GM21576 (cell line): ENCODE results near the gene AMIGO1.

Experiments
- ATAC-seq: cut with Tn5 transposase; IDR thresholded peaks from one replicate; pipeline ENCODE4 v1.9.1; 2021; ENCODE audit warnings: mild to moderate bottlenecking, moderate library complexity; ENCODE audit not compliant: unreplicated experiment

The AMIGO1 gene

DNA sequence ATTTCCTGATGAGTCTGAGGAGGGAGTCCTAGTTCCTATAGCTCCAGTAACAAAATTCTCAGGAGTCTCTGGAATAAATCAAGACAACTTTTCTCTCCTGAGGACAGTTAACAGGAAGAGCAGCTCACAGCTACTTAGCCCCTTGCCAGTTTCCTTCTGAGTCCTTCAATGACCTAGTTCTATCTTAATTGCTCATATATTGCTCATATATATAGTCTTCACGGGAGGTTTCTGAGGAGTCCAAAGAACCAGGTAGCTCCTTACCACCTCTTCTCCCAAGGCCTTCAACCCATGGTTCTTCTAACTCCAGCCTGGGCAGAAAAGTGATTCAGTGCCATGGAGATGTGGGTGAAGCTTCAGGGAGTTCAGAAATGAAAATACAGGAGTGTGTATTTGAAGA, 4.6 kb downstream of the AMIGO1 start:
- ATAC-seq = no peak

DNA sequence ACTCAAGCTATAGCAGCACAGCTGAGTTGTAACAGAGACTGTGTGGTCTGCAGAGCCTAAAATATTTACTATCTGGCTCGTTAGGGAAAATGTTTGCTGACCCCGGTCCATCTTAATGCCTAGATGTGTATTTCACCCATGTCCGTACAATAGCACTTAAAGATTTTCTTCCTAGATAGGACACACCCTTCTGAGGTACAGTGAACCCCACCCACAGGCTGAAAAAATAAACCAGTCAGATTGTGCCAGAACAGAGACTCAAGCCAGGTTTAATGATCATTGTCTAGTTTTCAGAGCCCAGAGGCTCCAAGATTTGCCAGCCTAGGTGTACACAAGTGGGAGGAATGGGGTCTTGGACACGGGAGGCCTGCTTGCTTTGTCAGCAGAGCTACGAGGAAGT, 5.6 kb downstream of the AMIGO1 start:
- no peak for ATAC-seq

DNA sequence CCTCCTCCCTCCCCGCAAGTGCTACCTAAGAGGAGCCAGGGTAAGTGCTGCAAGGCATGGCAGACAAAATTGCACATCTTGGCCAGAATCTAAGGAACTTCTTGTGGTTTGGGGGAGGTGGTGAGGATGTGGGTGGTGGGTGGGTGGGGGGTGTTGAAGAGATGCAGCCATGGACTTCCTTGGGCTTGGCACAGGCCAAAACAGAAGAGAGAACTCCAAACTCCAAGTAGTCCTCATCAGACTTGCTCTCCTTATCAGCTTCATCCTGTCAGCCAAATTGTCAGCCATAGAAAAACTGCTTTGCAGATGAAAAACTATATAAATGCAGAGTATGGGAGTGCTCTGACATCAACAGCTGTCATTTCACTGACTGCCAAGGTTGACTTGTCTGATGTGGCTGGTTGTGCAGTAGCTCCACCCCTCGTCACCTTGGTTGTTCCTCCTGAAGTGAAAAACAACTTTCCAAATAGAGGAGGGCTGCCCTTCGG, 7.1 kb downstream of the AMIGO1 start:
- ATAC-seq = no peak

DNA sequence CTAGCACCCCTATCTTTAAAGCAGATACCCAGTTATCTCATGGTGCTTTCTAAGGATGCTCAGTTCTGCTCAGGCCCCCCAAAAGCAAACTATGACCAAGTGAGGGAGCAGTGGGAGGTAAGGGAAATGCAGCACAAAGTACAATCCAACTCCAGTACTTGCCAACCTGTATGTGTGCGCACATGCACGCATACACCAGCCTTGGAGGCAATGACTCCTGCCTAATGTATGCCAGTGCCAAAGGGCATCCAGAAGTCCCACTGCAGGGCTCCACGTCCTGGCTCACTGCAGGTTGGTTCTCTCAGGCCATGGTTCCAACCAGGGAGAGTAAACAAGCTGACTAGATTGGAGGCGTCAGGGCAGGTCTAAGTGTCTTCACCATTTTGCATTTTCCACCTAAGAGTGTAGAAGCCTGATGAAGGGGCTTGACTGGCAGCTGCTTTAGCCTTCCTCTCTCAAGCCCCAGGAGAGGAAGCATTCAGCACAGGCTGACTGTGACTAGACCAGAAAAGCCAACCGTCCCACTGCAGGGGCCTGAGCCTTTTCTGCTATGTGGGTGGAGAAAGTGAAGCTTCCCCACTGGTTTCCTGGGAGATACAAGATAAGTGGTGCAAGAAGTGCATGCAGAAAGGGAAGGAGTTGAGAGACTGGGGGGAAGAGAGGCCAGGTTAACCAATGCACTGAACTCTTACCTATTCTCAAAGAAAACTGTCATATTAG, 7.7 kb downstream of the AMIGO1 start:
- no peak for ATAC-seq

DNA sequence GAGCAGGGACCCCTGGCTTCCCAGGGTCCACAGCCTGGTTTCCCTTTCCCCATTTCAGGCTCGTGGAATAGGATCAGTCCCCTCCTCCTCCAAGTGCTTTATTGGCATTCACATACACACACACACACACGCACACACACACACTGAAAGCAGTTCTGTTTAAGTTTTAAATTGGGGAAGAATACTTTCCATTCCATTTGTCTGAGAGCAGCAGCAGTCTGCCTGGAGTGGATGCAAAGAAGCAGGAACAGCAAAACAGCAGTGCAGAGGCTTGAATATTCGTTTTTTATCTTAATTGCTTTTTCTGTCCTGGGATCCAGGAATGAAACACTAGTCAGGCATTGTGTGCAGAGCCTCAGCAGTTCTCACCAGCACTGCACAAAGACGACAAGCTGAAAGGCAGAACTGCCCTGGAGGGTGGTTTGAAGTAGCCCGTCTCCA, 8.6 kb downstream of the AMIGO1 start:
- no peak for ATAC-seq

DNA sequence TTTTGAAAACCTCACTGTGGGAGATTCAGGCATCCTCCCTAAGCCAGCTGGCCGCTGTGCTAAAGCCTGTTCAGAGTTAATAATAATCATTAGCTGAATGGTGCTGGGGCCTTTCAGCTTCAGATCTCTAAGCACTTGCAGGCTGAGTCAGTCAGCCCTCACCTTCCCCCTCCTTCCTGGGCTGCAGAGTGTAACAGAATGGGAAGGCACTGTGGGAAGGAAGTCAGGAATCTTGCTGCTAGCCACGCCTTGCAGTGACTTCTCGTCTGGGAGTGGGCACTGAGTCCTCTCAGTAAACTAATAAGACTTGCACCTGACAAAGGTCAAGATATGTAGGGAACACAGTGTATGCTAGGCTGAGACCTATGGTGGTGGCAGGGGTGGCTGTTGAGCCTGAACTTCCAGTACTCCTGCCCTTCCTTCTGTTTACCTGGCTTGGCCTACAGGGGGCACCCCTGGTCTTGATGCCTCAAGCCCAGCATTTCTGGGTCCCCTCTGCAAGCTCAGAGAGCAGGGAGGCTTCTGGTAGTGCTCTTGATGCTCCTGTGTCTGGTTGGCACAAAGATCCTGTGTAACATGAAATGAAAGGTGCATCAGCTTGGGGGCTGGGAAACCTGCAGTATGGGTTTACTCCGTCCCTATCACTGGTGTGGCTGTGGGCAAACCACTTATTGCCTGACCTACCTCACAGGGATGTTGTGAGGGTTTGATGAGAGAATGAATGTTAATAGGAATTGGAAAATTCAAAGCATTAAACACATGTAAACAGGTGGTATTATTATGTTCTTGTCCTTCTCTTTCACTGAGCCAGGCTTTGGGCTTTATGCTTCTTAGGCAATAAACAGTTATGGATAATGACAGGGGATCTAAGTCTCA, 9.6 kb downstream of the AMIGO1 start:
- ATAC-seq = no peak

DNA sequence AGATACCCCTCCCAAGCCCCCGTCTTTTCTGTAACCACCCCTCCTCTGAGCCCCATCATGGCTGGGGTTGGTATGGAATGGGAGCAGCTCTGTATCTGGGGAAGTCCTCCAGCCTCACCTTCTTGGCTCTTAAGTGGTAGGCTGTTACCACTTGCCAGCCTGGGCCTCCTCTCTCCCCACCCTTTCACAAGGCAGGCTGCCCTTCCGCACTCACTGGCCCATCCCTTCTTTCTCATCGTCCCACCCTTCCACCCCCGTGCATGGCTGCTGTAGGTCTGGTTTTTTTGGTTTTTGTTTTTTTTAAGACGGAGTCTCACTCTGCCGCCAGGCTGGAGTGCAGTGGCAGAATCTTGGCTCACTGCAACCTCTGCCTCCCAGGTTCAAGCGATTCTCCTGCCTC, 10.4 kb downstream of the AMIGO1 start:
- no peak for ATAC-seq

DNA sequence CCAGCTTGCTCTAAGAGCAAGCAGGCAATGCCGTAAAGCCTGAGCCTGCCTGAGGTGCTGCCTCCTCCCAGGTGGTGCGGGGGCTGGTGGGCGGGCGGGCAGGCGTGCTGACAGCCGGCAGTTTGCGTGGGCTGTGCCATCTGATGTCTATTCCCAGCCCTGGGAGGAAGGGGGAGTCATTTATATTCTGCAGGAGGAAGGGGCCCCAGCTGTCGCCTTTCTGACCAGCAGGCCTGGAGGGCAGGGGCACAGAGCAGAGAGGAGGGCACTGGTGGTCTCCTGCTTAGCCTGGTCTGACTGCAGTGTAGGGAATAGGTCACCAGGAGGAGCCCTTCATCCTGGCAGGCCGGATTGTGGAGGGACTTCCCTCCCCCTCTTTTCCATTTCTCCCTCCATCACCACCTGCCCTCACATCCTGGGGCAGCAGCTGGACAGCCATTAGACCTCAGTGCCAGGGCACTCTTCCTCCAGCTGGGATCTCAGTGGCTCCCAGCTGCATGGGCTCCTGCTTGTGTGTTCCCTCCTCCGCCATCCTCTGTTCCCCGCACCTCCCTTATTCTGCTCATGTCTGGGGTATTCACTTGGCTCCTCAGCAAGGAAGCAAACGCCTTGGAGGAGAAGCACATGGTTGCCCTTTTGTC, 11.2 kb downstream of the AMIGO1 start:
- no peak for ATAC-seq

DNA sequence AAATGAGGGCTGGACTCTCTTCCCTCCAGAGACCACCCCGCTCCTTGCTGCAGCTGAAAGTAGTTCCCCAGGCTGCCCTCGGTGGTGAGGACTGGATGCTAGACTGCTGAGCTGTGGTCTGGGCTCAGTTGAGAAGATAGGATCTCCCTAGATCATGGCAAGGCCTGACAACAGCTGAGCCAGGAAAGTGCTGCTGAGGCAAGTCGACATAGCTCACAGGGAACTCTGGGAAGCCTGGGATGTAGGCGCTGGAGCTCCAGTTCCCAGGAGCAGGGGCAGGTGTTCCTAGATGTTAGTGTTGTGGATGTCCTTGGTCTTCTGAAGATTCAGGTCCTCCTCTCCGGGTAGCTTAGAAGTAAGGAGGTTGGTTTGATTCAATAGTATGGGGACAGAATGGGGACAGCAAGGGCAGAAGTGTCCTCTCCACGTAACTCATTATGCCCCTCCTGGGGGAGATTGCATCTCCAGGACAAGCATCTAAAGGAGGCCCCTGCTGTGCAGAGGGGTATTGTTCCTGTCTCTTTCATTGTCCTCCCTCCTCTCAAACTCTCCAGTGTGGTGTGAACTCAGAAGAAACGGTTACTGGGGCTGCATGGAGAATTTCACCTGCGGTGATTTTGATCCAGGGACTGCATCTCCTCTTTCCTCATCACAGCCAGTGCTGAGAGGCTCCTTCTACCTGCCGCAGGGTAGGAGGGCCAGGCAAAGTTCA, 11.9 kb downstream of the AMIGO1 start:
- no peak for ATAC-seq

DNA sequence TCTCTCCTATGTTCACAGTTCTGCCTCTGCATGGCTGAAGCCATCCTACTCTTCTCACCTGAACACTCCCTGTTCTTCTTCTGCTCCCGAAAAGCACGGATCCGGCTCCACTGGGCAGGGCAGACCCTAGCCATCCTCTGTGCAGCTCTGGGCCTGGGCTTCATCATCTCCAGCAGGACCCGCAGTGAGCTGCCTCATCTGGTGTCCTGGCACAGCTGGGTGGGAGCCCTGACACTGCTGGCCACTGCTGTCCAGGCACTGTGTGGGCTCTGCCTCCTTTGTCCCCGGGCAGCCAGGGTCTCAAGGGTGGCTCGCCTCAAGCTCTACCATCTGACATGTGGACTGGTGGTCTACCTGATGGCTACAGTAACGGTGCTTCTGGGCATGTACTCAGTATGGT, 13.8 kb downstream of the AMIGO1 start:
- ATAC-seq = no peak

DNA sequence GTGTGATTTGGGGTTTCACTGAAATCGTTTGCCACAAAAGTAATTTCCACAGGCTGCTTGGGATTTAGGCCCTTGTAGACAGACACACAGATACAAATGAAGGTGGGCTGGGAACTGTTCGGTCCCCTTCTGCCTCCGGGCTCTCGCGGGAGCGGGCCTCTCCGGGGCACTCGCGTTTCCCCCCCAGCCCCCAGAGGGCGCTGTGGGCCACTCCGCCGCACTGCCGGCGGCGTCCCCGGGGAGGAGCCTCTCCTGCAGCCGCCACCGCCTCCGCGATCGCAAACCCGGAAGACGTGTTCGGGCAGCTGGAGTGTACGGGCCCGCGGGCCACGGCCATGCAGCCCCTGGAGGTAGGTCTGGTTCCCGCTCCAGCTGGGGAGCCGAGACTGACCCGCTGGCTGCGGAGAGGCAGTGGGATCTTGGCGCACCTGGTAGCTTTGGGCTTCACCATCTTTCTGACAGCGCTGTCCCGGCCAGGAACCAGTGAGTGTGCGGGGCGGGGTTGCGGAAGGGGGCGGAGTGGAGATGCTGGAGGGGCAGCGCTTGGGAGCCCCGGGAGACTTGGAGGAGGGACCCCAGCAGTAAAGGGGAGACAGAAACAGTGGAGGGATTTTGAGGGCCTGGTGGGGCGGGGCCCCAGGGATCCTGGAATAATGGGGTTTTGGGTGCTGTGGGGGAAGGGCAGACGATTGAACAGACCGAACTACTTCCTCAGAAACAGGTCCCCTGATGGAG, 15.6 kb downstream of the AMIGO1 start, which contains the start of gene CYB561D1:
Gene CYB561D1, plus strand, starts transcription at position 290 of the 735 bp plus-strand sequence. Its CDS starts 46 bp downstream, at position 336.
- ATAC-seq = peak; percentile 86

DNA sequence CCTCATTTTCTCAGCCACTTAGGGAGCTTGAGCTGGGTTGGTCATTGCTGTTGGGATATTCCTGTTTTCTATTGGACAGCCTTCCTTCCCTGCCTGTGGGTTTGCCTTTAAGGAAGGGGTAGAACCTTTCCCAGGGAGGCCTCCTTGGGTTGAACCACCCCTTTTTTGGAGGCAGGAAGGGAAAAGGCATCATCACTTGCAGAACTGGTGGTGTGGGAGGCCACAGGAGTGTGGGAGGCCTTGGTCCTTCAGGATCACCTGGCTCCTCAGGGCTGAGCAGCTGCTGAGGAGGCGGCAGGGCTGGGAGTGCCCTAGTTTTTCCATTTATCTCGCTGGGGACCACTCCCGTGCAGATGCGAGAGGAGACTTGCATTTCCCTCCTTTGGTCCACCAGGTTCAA, 16.3 kb downstream of the AMIGO1 start:
- ATAC-seq = no peak

DNA sequence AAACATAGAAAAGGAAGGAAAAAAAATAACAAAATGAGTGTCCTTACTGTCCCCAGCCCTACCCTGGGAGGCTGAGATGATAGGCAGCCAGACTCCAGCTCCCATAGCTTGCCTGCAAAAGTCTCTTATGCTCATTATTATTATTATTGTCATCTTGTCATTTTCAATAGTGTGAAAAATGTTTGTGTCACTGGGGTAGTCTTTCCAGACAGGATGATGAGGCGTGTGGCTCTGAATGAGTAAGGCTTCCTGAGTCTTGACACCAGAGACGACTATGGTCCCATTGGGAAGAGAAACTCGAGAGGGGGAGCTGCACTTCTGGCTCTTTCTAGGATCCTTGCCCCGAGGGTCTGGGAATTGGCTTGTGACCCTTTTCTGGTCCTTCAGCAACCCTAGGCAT, 16.7 kb downstream of the AMIGO1 start:
- no peak for ATAC-seq

DNA sequence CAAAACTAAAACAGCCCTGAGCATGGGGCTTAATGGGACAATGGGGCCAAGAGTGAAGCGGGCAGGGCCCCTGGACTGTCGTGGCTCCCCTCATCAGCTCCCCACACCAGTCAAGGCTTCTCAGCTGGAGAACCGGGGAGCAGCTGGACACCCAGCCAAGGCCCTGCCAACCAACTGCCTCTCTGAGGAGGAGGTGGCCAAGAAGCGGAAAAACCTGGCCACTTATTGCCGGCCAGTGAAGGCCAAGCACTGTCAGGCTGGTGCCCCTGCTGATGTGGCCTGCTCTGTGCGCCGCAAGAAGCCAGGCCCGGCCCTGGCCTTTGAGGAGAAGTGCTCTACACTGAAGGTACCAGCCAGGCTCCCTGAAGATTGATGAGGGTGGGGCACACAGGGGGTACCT, 18.2 kb downstream of the AMIGO1 start:
- no peak for ATAC-seq

DNA sequence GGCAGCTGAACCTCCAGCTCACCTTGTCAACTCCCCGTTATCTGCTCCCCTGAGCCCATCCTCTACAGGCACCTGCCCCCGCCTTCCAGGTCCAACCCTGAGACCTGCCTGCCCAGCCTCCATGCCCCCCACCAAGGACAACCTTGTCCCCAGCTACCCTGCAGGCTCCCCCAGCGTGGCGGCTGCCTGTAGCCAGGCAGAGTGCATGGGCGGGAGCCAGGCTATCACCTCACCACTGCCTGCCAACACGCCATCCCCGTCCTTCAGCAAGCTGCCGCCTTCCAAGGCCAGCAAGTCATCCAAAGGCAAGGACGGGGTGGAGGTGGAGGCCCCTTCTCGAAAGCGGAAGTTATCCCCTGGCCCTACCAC, 18.6 kb downstream of the AMIGO1 start:
- ATAC-seq = no peak

DNA sequence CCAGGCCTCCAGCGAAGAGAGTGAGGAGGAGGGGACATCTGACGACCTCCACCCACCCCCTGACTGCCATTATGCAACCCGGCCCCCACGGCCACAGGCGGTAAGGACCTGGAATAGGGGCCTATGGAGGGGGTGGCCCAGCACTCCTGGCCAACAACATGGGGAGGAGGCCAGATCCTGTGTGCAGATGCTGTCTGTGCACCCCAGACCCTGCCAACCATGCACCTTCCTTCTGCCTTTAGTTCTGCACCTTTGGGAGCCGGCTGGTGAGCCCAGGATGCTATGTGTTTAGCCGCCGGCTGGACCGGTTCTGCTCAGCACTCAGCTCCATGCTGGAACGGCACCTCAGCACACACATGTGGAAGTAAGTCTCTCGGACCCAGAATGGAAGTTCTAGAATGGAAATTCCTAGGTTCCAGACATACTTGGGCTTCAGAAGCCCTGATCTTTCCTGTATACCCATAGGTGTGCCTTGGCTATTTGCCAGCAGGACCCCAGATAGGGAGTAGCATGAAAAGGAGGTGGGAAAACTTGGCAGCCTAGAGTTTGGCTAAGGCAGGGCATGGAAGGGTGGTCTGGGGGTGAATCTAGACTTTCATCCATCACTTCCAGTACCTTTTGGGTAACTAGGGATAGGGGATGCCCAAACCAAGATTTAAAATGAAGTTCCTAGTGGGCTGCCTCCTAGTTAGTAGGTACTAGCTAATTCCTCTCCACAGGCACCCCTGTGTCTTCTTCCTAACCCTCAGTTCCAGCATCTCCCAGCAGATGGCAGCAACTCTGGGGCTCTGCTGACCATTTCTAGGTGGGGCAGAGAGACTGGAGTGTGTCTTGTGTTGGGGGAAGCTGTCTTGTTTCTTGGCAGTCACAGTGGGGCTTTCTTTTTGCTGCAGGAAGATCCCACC, 19.2 kb downstream of the AMIGO1 start:
- no peak for ATAC-seq

DNA sequence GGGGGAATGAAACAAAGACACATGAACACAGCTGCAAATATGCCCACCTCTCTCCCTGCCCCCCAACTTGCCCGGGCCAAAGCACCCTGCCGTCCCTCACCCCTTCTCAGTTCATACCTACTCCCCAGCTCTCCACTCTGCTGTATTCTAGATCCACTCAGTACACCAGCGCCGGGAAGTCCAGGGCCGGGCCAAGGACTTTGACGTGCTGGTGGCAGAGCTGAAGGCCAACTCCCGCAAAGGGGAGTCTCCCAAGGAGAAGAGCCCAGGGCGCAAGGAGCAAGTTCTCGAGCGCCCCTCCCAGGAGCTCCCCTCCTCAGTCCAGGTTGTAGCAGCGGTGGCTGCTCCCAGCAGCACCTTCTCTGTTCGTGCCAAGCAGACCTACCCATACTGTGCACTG, 20.8 kb downstream of the AMIGO1 start:
- ATAC-seq = no peak

DNA sequence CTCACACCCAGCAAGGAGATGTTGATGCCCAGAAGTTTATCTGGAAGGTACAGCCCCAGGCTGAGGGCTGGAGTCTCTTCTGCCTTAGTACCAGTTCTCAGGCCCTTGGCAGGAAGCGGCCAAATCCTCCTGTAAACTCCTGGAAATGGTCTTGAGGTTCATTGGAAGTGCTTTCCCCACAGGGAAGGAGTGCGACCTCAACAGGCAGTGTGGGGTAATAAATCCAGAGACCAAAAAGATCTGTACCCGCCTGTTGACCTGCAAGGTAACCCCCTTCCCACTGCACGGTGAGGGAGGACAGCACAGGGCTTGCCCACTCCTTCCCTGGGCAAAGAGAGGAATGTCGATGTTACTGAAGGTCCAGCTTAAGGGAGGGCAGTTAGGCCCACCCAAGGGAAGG, 21.3 kb downstream of the AMIGO1 start:
- ATAC-seq = no peak

DNA sequence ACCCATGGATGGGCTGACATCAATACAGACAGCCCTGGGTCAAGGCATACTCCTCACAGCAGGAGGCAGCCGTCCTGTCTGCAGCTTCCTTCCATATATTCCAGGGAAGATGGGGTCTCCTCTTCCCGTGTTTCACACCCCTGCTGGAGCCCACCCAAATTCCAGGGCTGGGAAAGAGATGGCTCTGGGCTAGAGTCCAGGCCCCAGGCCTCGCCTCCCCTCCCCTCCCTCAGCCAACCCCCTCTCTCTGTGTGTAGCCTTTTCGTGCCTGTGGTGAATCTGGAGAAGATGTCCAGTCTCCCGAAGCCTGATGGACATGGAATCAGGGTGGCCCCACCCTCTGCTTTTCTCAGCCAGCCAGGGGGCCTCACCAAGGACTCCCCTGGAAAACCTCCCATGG, 22.3 kb downstream of the AMIGO1 start:
- ATAC-seq = no peak
